Measurements from ENCODE around the gene SMAGP. TPM values are rescaled to one million over a fixed set of nuclear protein-coding genes. Genes with fewer than 3 reads are reported as not detected.
A peak's percentile ranks its signal among the peaks of the same experiment; 100 is the strongest.
"Not testable (repeated sequence)": the region's sequence is repeated elsewhere in the genome, so short reads cannot be mapped to it uniquely, and the experiment has no call there.

The SMAGP gene, protein sequence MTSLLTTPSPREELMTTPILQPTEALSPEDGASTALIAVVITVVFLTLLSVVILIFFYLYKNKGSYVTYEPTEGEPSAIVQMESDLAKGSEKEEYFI
- total RNA-seq (ENCODE audit: low replicate concordance), result 9.6 and 29.3 TPM in 2 replicates

DNA sequence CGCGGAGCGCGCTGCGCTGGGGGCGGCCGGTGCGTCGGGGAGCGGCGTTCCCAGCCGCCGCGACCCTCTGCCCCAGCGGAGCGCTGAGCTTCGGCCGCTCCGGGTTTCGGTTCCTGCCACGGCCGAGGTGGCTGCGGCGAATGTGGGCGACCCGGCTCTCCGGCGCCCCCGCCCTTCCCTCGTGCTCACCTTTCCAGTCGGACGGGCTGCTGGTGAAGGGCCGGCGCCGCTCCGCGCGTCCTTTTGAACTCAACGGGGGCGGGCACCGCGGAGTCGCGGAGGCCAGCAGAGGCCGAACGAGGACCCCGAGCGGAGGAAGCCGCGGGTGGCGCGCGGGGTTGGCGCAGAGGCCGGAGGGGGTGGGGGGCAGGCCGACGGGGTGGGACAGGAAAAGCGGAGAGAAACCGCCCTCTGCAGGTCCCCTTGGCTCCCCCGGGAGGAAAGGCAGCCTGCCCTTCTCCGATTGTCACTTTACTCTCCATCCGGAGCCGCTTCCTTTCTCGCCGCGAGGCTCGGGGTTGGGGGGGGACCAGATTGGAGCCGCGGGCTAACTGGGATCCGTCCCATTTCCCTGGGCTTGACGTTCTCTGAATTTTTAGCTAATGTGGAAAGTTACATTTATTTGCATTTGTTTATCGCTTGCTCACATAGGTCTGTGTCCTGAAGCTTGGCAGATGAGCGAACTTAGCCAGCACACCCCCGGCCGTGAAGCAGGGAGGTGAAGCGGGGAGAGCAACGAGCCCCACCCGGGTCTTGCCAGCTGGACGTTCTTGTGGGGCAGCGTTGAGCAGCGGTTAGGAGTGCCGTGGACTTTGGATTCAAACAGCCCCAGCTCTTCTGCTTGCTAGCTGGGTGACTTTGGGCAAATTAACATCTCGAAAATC, at the start of gene SMAGP:
TSS of gene SMAGP (minus strand) at position 349 of the 884 bp plus-strand sequence. CDS start 1,137 bp downstream, outside the sequence.
- TF ChIP-seq, protein P1, sequence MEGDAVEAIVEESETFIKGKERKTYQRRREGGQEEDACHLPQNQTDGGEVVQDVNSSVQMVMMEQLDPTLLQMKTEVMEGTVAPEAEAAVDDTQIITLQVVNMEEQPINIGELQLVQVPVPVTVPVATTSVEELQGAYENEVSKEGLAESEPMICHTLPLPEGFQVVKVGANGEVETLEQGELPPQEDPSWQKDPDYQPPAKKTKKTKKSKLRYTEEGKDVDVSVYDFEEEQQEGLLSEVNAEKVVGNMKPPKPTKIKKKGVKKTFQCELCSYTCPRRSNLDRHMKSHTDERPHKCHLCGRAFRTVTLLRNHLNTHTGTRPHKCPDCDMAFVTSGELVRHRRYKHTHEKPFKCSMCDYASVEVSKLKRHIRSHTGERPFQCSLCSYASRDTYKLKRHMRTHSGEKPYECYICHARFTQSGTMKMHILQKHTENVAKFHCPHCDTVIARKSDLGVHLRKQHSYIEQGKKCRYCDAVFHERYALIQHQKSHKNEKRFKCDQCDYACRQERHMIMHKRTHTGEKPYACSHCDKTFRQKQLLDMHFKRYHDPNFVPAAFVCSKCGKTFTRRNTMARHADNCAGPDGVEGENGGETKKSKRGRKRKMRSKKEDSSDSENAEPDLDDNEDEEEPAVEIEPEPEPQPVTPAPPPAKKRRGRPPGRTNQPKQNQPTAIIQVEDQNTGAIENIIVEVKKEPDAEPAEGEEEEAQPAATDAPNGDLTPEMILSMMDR (IDR thresholded peaks at IDR 0.05; ENCODE audit: insufficient read depth, low read length), result no peak
- peak; percentile 26 for DNase-seq (ENCODE audit: low read depth)
- peak within 1 kb of the TSS; percentile 76 for H3K4me3 ChIP-seq (ENCODE audit: low read depth, low read length)

DNA sequence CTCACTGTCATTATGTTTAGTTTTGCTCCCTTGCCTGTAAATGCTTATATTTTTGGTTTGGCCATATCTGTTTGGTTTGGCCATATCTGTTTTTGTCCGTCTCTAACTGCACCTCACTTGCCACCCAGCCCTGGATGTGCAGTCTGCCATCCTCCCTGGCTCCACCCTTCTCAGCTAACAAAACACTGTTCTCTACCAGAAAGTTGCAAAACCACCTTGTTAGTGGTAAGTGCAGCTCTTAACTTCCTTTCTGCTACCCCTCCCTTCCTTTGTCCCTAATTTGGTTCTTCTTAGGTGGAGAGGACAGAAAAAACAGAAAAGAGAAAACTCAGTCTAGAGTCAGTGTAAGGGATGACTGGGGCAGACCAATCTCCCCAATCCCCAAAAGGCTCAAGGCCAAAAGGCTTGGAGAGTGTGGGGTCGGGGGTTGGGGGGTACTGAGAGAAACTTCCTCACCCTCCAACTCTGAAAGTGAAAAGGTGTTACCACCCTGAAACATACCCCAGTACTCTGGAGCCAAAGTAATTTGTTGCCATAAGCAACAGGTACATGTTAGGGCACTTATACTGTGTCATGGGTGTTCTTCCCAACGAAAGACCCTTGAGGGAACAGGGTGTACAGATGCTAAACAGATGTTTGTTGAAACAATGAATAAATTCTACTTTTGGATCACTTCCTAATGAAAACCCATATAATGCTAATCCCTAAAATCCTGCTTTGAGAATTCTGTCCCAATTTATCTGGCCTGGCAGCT, 48.8 kb upstream of the SMAGP start:
- TF ChIP-seq, protein P1 (IDR thresholded peaks at IDR 0.05; ENCODE audit: insufficient read depth, low read length), result no peak
- H3K4me3 ChIP-seq (ENCODE audit: low read depth, low read length), result no peak overlapping the region
- no peak for DNase-seq (ENCODE audit: low read depth)

DNA sequence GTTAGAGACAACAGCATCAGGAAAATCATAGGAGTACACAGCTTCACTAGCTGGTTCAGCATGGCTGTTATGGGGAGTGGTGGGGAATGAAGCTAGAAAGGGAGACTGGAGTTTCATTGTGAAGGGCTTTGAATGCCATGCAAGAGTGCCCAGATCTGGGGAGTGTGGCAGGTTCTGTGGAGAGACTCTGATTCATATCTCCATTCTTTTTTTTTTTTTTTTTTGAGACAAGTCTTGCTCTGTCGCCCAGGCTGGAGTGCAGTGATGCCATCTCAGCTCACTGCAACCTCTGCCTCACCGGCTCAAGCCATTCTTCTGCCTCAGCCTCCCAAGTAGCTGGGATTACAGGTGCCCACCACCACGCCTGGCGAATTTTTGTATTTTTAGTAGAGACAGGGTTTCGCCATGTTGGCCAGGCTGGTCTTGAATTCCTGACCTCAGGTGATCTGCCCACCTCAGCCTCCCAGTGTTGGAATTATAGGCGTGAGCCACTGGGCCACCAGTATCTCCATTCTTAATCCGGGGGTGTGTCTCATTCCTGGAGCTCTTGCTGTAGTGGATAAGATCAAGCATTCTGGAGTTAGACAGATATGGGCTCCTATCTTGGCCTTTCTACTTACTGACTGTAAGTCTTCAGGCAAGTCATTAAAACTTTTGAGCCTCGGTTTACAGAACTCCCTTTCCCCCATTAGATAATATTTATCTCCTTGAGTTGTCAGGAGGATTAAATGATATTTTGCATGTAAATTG, 48.0 kb upstream of the SMAGP start:
- H3K4me3 ChIP-seq (ENCODE audit: low read depth, low read length); DNase-seq (ENCODE audit: low read depth): not testable (repeated sequence)

DNA sequence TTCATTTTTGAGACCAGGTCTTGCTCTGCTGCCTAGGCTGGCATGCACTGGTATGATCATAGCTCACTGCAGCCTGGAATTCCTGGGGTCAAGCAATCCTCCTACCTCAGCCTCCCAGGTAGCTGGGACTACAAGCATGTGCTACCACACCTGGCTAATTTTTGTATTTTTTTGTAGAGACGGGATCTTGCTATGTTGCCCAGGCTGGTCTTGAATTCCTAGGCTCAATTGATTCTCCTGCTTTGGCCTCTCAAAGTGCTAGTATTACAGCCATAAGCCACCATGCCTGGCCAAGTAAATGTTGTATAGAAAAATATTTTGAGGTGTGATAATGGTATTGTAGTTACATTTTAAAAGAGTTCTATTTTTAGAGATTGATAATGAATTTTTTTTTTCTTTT, 41.2 kb upstream of the SMAGP start:
- H3K4me3 ChIP-seq (ENCODE audit: low read depth, low read length), result no peak overlapping the region
- DNase-seq (ENCODE audit: low read depth), result no peak
- TF ChIP-seq, protein P1 (IDR thresholded peaks at IDR 0.05; ENCODE audit: insufficient read depth, low read length), result no peak

DNA sequence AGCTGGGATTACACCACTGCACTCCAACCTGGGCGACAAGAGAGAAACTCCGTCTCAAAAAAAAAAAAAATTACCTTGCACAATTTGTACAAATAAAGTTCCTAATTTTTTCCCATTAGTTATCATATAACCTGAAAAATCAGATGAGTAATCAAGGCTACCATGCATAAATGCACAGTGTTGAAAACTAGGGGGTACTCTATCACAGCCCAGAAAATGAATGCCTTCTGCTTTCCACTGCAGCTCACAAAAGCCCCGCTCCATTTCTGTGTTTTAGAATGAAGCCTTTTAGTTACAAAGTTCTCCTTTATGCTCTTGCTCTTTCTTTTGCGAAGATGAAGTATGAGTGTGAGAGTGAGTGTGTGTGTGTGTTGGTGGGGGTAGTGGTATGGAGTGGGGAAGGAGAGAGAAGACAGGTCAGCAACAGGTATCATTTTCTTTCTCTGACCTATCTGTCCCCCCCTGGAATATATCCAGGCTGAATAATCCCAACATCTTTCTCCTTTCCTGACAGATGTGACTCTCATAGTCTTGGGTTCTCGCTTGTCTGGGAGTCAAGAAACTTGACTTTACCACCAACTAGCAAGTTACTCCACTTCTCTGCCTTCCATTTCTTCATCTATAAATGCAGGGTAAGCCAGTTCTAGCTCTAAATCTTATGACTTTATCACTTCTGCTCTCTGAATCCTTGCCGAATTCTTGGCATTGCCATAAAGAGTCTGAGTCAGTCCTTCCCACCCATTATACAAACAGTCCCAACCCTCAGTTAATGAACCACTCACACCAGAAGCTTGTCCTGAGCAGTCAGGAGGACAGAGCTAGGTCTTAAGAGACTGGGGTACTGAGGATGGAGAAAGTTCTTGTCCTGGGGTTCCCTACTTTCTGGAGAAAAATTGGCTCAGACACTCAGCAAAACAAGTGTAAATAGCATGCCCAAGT, 37.7 kb upstream of the SMAGP start:
- H3K4me3 ChIP-seq (ENCODE audit: low read depth, low read length), result no peak overlapping the region
- DNase-seq (ENCODE audit: low read depth), result peak; percentile 92
- TF ChIP-seq, protein P1 (IDR thresholded peaks at IDR 0.05; ENCODE audit: insufficient read depth, low read length), result no peak

DNA sequence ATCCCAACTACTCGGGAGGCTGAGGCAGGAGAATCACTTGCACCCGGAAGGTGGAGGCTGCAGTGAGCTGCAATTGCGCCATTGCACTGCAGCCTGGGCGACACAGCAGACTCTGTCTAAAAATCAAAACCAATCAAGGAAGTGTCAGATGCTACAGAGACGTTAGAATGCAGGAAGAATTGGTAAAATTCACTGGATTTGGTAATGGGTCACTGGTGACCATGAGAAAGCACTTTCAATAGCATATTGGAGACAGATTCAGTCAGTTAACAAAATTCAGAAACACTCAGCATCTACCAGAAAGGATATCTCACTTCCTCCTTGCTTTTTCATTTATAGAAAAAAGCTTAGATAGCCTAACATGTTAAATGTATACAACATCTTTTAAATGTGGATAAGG, 36.3 kb upstream of the SMAGP start:
- DNase-seq (ENCODE audit: low read depth), result no peak
- H3K4me3 ChIP-seq (ENCODE audit: low read depth, low read length), result no peak overlapping the region
- TF ChIP-seq, protein P1 (IDR thresholded peaks at IDR 0.05; ENCODE audit: insufficient read depth, low read length), result no peak

DNA sequence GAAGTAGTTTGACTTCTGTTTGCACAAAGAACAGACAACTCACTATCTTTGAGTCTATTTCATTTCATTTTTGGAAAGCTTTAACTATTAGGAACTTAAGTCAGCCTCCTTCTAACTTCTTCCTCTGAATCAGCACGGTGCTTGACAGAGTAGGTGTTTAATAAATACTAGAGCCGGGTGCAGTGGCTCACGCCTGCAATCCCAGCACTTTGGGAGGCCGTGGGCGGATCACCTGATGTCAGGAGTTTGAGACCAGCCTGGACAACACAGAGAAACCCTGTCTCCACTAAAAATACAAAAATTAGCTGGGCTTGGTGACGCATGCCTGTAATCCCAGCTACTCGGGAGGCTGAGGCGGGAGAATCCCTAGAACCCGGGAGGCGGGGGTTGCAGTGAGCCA, 30.6 kb upstream of the SMAGP start:
- DNase-seq (ENCODE audit: low read depth); H3K4me3 ChIP-seq (ENCODE audit: low read depth, low read length): not testable (repeated sequence)
